HG03066 (cell line): Measurements from ENCODE around the gene TGFBR1.
"Not testable (repeated sequence)": the region's sequence is repeated elsewhere in the genome, so short reads cannot be mapped to it uniquely, and the experiment has no call there.

Source experiments
- ATAC-seq: cut with Tn5 transposase; IDR thresholded peaks from one replicate; pipeline ENCODE4 v1.9.1; 2021; ENCODE audit warnings: low read depth; ENCODE audit not compliant: unreplicated experiment

Gene TGFBR1

GRCh38 chr9:99075246-99075912 lies 29.5 kb upstream of the TGFBR1 start:
- no peak for ATAC-seq

DNA sequence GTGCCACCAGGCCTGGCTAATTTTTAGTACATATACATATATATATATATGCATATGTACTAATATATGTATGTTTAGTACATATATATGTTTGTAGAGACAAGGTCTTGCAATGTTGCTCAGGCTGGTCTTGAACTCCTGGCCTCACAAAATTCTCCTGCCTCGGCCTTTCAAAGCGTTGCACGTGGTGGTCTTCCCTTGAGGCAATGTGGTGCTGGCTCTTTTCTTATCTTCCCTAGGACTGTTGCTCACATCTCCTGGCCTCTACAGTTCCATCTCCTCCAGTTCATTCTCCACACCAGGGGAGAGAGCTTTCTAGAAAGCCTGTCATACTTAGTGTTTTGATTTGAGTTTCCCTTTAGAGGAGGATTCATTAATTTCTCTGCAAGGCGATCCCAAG lies 28.9 kb upstream of the TGFBR1 start:
- no peak for ATAC-seq

DNA sequence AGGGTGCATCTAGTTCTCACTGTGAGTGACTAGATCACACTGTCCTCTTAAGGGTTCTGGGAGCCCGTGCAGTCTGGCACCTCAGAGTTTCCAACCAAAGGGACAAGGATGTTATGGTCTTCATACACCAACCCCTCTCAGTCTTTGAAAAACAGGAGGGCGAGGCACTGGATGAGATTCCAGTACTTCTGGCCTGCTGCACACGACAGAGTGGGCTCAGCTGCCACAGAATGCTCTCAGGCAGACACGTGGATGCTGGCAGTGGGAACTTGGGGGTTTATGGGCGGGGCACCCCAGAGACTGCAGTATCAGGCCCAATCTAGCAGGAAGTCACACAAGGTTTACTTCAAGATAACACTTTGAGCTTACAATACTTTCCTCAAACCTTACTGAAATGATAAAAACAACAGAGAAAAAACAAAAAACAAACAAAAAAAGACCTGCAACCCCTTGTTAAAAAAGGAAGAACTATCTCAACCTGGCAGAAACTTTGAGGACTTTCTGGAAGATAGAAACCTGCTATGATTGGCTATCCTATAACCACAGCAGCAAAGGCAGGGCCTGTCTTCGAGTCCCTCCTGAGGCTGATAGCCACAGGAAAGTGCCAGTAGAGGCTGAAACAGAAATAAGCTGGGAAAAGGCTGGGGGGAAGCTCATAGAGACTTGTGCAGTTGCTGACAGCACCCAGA lies 28.3 kb upstream of the TGFBR1 start:
- no peak for ATAC-seq

GRCh38 chr9:99078717-99079116 lies 26.2 kb upstream of the TGFBR1 start:
- ATAC-seq = no peak

GRCh38 chr9:99079542-99079941 lies 25.4 kb upstream of the TGFBR1 start:
- ATAC-seq = no peak

DNA sequence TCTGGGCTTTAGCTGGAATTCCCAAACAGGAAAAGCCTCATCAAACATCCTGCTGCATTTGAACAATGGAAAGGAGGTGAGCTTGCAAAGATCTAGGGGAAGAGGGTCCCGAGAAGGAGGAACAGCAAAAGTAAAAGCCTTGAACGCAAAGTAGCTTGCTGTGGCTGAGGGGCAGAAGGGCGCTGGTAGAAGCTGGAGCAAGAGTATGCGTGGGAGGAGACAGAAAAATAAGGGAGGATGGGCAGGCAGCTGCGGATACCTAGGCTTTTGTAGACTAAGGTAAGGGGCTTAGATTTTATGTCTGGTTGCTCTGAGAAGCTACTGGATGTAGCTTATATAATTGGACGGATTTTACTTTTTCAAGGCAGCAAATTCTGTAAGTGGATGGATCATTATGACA lies 21.9 kb upstream of the TGFBR1 start:
- no peak for ATAC-seq

DNA sequence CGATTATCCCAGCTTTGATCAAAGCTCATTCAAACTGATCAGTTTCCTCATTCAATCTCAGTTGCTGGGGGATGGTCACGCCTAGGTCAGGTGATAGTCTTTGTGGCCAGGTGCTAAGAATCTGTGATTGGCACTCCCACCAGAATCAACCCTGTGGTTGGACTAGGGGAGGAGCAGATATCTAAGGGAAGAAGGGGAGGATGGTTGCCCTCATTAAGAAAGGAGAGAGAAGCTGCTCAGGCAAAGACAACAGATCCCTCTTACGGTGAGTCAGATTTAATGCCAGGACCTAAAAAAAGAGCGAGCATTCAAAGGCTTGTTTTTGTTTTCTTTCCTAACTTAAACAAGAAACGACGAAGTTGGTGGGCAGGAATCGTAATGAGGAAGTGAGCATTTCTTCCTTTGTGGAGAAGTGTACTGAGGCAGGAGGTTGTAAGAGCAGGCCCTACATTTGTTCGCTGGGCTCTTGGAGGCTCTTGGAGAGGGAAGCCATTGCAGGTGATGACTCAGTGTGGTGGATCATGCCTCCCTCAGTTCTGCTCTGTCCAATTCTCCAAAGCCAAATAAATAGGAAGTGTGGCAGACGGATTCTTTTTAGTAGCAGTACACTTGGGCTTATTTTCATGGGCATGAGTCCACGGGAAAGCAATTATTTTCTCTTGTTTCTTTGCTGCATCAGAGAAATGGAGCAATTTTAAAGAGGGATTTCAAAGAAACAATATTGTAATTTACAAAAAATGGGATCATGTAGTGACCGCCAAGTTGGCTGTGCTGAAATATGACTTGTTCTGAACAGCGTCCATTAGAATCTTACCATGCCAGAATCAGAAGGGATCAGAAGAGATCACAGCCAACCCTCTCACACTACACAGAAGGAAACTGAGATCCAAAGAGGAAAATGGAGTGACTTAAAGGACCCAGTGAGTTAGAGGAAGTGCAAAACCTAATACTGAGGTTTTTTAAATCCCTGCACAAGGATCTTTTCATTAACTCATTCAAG lies 18.7 kb upstream of the TGFBR1 start:
- ATAC-seq = no peak

DNA sequence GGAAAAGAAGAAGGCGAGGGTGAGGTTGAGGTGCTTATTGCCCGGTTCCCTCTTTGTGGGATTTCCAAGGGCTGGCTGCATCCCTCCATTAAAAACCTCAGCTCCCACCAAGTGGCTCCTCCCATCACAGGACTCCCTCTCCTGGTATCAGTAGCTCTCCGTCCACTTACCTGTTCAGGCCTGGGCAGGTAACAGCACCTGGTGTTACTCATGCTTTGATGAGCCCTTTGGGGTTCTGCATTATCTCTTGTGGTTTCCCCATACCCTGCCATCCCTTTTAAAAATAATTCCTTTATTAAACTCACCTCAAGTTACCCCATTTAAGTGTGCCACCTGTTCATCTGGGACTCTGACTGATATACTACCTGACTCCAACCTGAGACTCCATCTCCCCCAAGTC lies 17.5 kb upstream of the TGFBR1 start:
- ATAC-seq = no peak

- ATAC-seq = no peak
Observed at GRCh38 chr9:99090336-99091130, 14.4 kb upstream of the TGFBR1 start.

DNA sequence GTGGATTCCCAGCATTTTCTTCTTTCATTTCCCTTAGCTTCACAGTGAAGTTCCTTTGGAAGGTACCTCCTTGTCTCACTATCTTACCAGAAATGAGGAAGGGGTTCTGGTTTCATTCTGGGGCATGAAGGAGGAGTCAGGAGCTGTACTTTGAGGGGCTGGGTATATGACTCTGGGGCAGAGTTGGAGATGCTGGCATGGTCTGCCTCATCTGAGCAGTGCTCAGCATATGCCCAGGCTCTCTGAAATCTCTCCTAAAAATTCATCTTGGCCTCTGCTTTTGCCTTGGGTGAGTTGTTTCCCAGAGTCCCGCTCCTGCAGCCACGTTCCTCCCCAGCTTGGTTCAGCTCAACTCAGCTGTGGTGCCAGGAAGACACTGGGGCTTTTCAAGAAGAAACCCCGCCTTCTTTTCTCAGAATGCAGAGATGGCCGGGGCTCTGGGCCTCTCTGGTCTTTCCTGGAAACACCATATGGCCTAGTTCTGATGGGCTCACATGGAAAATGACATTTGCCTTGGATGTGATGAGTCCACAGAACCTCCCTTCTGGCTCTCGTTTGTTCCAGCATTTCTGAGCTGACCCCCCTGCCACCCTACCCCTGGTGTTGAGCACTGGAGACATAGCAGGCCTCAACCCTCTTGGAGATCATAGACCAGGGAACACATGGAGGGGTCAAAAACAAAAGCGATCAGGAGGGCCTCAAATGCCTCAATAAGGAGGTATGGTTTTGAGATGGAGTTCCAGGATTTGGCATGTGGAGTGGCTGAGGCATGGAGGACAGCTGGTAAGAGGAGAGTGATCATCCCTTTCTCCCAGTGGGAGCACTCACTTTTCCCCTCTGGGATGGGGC lies 12.0 kb upstream of the TGFBR1 start:
- ATAC-seq = no peak

DNA sequence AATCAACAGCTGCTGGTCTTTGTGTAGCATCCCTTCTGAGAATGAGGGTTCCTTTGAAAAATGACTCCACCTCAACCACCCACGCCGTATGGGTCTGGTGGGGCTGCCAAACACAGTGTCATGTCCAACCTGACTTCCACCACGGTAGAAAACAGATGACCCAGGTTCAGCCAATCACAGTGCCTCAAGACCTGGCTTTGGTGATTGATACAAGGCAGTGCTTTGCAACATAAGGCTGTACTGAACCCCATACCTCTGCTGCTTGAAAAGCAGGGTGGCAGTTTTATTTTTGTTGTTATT lies 11.5 kb upstream of the TGFBR1 start:
- ATAC-seq = no peak

GRCh38 chr9:99095565-99095964 lies 9.3 kb upstream of the TGFBR1 start:
- ATAC-seq = no peak

GRCh38 chr9:99096409-99096808 lies 8.5 kb upstream of the TGFBR1 start:
- no peak for ATAC-seq

DNA sequence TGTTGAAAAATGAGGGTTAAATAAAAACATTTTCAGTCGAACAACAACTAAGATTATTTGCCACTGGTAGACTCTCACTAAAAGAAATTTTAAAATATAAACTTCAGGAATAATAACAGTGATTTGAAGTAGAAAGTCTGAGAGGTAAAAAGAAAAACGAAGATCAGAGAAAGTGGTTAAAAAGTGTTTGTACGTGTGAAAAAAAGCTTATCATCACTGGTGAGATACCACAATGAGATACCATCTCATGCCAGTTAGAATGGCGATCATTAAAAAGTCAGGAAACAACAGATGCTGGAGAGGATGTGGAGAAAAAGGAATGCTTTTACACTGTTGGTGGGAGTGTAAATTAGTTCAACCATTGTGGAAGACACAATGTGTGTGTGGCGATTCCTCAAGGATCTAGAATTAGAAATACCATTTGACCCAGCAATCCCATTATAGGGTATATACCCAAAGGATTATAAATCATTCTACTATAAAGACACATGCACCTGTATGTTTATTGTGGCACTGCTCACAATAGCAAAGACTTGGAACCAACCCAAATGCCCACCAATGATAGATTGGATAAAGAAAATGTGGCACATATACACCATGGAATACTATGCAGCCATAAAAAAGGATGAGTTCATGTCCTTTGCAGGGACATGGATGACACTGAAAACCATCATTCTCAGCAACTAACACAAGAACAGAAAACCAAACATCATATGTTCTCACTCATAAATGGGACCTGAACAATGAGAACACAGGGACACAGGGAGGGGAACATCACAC lies 4.9 kb upstream of the TGFBR1 start:
- ATAC-seq = not testable (repeated sequence)

- ATAC-seq = no peak
Observed at GRCh38 chr9:99101271-99101670, 3.6 kb upstream of the TGFBR1 start.

DNA sequence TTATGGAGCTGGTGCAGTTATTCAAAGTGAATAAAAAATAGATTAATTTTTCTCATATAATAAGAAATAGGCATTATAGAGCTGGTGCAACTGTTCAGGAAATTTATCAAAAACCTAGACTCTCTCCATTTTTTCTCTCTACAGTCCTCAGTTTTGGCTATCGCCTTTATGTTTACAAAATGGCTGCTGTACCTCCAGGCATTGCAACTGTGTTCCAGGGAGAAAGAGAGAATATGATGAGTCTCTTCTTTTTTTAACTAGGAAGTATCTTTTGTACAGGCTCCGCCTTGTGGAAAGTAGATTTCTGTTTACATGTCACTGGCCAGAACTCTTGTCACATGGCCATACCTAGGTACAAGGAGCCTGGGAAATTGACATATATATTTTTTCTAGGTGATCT lies 3.1 kb upstream of the TGFBR1 start:
- ATAC-seq = no peak

GRCh38 chr9:99103054-99103895 lies 1.6 kb upstream of the TGFBR1 start:
- ATAC-seq = no peak

DNA sequence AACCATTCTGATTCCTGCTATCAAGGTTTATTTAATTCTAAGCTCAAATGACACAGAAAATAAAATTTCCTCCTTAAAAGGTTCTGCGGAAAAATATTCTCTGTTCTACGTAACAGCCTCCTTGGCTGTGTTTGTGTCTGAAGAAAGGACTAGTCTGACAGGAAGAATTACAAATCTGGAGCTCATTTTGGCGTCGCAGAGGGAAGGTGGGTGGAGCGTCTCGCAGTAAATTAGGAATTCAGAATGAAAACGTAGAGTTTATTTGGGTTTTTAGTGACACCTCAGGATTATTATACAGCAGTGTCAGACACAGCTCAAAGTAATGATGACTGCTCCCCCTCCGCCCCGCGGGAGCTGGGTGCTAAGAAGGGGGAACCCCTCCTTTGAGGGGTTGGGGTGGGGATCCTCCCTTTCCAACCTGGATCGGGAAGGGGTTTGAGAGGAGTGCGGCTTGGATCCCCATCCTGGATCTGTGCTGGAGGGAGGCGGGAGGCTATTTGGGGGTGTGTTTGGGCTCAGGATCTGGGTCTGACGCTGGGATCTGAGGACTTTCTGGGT lies 933 bp upstream of the TGFBR1 start:
- no peak for ATAC-seq
